ENCODE results near the gene RRP9. TPM values are rescaled to one million over a fixed set of nuclear protein-coding genes. Genes with fewer than 3 reads are reported as not detected.

RRP9 gene
- total and polyA plus RNA-seq, 10 of the 15 experiments (the other 5 are each of a cell fraction or from before 2014, with no cell fraction given), result 4.7 to 91.5 (median 41.7) TPM

GRCh38 chr3:51974963-51975851 is 33.5 kb upstream of the RRP9 start, which contains the start of gene ABHD14A (continued):
- no peak for TF ChIP-seq IKZF2 (IDR thresholded peaks at IDR 0.05)
- TF ChIP-seq RB1 (IDR thresholded peaks at IDR 0.05; ENCODE audit: borderline replicate concordance), result peak; percentile 47; the same call in 1 of the 2 replicates
- TF ChIP-seq IKZF1 (conservative IDR thresholded peaks at IDR 0.05), result peak; percentile 61
- TF ChIP-seq MYC (IDR thresholded peaks at IDR 0.05; ENCODE audit: insufficient read depth, insufficient read length, insufficient replicate concordance, low read length, severe bottlenecking), result no peak
- no peak for TF ChIP-seq CBX5 (IDR thresholded peaks at IDR 0.05; ENCODE audit: low read depth)
- TF ChIP-seq BACH1 (IDR thresholded peaks at IDR 0.05; ENCODE audit: borderline replicate concordance), result peak; percentile 64; the same call in 1 of the 2 replicates
- TF ChIP-seq POLR2A (IDR thresholded peaks at IDR 0.05; ENCODE audit: low read depth, low read length), result peak; percentile 88
- 0 out of 2 replicates have a peak, but pooled peaks have one; percentile 64 for TF ChIP-seq SMARCA5 (IDR thresholded peaks at IDR 0.05)
- TF ChIP-seq MEF2B (IDR thresholded peaks at IDR 0.05; ENCODE audit: partially characterized antibody, poor library complexity, severe bottlenecking), result peak; percentile 10
- peak; percentile 34; the same call in 1 of the 2 replicates for TF ChIP-seq HCFC1 (IDR thresholded peaks at IDR 0.05; ENCODE audit: low read length)
- TF ChIP-seq GATAD2B (conservative IDR thresholded peaks at IDR 0.05; ENCODE audit: low read depth), result peak; percentile 74; the same call in 1 of the 2 replicates
- no peak for TF ChIP-seq RAD51 (IDR thresholded peaks at IDR 0.05)
- TF ChIP-seq, protein P1, sequence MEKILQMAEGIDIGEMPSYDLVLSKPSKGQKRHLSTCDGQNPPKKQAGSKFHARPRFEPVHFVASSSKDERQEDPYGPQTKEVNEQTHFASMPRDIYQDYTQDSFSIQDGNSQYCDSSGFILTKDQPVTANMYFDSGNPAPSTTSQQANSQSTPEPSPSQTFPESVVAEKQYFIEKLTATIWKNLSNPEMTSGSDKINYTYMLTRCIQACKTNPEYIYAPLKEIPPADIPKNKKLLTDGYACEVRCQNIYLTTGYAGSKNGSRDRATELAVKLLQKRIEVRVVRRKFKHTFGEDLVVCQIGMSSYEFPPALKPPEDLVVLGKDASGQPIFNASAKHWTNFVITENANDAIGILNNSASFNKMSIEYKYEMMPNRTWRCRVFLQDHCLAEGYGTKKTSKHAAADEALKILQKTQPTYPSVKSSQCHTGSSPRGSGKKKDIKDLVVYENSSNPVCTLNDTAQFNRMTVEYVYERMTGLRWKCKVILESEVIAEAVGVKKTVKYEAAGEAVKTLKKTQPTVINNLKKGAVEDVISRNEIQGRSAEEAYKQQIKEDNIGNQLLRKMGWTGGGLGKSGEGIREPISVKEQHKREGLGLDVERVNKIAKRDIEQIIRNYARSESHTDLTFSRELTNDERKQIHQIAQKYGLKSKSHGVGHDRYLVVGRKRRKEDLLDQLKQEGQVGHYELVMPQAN (conservative IDR thresholded peaks at IDR 0.05), result peak; percentile 52; the same call in 1 of the 2 replicates
- no peak for TF ChIP-seq JUND (IDR thresholded peaks at IDR 0.05; ENCODE audit: low read depth, low read length)
- peak; percentile 94 for TF ChIP-seq HDGF (IDR thresholded peaks at IDR 0.05)
- TF ChIP-seq RUNX3 (IDR thresholded peaks at IDR 0.05; ENCODE audit: low read length), result peak; percentile 51
- TF ChIP-seq ASH2L (IDR thresholded peaks at IDR 0.05; ENCODE audit: borderline replicate concordance, low read depth), result no peak
- peak; percentile 64 for TF ChIP-seq DPF2 (IDR thresholded peaks at IDR 0.05)
